Spleen (tissue), 11 donors: ENCODE data around the gene PTPRK. TPM values are rescaled to one million over a fixed set of nuclear protein-coding genes. Genes with fewer than 3 reads are reported as not detected.

Experiments
- DNase-seq: peaks from one replicate; pipeline ENCODE4 v3.0.0-alpha.2; 2020
- H3K27ac ChIP-seq, 8 donors: fragments of 200-600 bp; sonication (generic) in 7 of 8; 1 replicate in 4 of 8; 2 replicates in 4 of 8; pipeline versions ENCODE4 v1.5.0 to v1.8.0; 2016 to 2021; ENCODE audit warnings: inconsistent platforms in 4 of 8, mild to moderate bottlenecking in 4 of 8, moderate library complexity in 1 of 8
- H3K27me3 ChIP-seq, 7 donors: fragments of 200-600 bp; sonication (generic) in 6 of 7; replicated peaks in 1 of 7; 1 replicate in 4 of 7; 2 replicates in 3 of 7; pipeline versions ENCODE4 v1.5.0 to v1.8.0; 2016 to 2021; ENCODE audit warnings: inconsistent platforms in 3 of 7, mild to moderate bottlenecking in 1 of 7
- H3K36me3 ChIP-seq, 6 donors: fragments of 200-600 bp; sonication (generic) in 5 of 6; 1 replicate in 4 of 6; 2 replicates in 2 of 6; pipeline versions ENCODE4 v1.5.0 to v1.8.0; 2016 to 2021; ENCODE audit warnings: inconsistent platforms in 2 of 6
- H3K4me1 ChIP-seq, 6 donors: fragments of 200-600 bp; sonication (generic) in 5 of 6; 1 replicate in 3 of 6; 2 replicates in 3 of 6; pipeline versions ENCODE4 v1.5.0 to v1.8.0; 2016 to 2021; ENCODE audit warnings: inconsistent platforms in 3 of 6
- H3K4me3 ChIP-seq, 8 donors: fragments of 200-600 bp; sonication (generic) in 7 of 8; 1 replicate in 4 of 8; 2 replicates in 4 of 8; pipeline versions ENCODE4 v1.5.0 to v1.8.0; 2016 to 2021; ENCODE audit warnings: inconsistent platforms in 4 of 8, mild to moderate bottlenecking in 4 of 8, moderate library complexity in 2 of 8
- H3K9me3 ChIP-seq, 8 donors: fragments of 200-600 bp; sonication (generic) in 7 of 8; 1 replicate in 4 of 8; 2 replicates in 4 of 8; pipeline versions ENCODE4 v1.5.0 to v1.8.0; 2016 to 2021; ENCODE audit warnings: inconsistent platforms in 4 of 8
- POLR2A ChIP-seq, 3 donors: fragments of 450-650 bp; IDR thresholded peaks; one replicate each; pipeline ENCODE4 v1.5.1; 2017; ENCODE audit warnings: antibody characterized with exemption in 3 of 3, mild to moderate bottlenecking in 1 of 3
- POLR2AphosphoS5 ChIP-seq, 3 donors: sonication (generic); formaldehyde crosslinking; IDR thresholded peaks; one replicate each; pipeline ENCODE4 v1.5.1; 2017; ENCODE audit warnings: antibody characterized with exemption in 3 of 3
- WGBS, 5 donors: extraction: QIAGEN DNeasy Blood & Tissue Kit in 3 of 5; methylation state at CpG; one replicate each; pipeline versions ENCODE4 v1.1.5 to v1.1.7; 2013 to 2018; 5-methylcytosine and 5-hydroxymethylcytosine counted together
- intact Hi-C: fragments of 100-400 bp; cut with DNase I; formaldehyde crosslinking; loops from one replicate; pipeline ENCODE4 v1.15.0; 2023; ENCODE audit warnings: low total_unique reads
- polyA plus RNA-seq, 3 donors: library from polyadenylated mRNA; stranded (reverse); fragments of 200-250 nt; gene quantifications; one replicate each; pipeline ENCODE4 v1.2.1, GENCODE V29; 2013
- total RNA-seq, 7 donors: library from RNA; depleted of rRNA in 3 of 7; stranded (reverse); fragments of >200 nt in 3 of 7; fragmentation: NEBNext Ultra II Directional in 4 of 7; extraction: Animal tissue kit (Norgen Biotek cat#: 25700) in 4 of 7; gene quantifications; one replicate each; pipeline versions ENCODE4 v1.1.0 to v1.2.1, GENCODE V29; 2016 to 2021
- TF ChIP-seq, protein P1 (sequence below), 11 experiments: fragments of 200-600 bp in 7 of 11; fragments of 450-650 bp in 4 of 11; sonication (generic) in 4 of 11; IDR thresholded peaks in 8 of 11; conservative IDR thresholded peaks in 3 of 11; 1 replicate in 7 of 11; 2 replicates in 4 of 11; pipeline versions ENCODE4 v1.4.0 to v1.8.0; 2016 to 2021; ENCODE audit warnings: antibody characterized with exemption in 11 of 11, inconsistent platforms in 4 of 11, mild to moderate bottlenecking in 1 of 11
- donor health status: healthy with polysubstance abuse.
- donor health status: DM: no; HTN: no; CAD: no; lungs with moderate emphysema.
- donor health status: DM: no; HTN: no; CAD: no.
- donor health status: Bipolar disorder and iron deficiency.
- donor health status: healthy.
- donor health status: DM: no; HTN: no; CAD: no.
- donor health status: DM: yes; HTN: yes; CAD: no.

PTPRK gene
- total and polyA plus RNA-seq, 10 donors, result 3.3 to 67.8 (median 34.0) TPM

DNA sequence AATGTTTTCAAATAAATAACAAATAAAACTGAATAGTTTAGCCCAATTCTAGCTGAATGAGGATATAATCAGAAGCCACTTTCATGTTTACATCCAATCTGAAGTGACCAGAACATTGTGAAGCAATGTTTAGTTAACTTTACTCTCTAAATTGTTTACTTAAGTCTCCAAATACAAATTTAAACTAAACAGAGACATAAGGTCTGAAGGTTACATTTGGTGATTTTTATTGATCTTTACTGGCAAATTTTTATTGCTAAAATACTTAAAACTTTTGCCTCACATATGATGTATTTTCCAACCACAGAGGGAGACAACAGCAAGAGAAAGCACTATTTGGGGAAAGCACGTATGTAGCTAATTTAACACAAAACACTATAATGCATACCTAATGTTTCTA, 512.7 kb downstream of the PTPRK start:
- intact Hi-C loops, result no loop called here
- WGBS, 5 donors, result 81 to 98% (median 89%) methylated on average over 1 of the region's 1 CpG
- Histone ChIP-seq H3K36me3 (peaks cover 0 to 27% (median 0%) of the 10 kb centered on the region in 6 donors), H3K9me3 (no peaks in the 10 kb centered on the region), H3K4me3 (no peak overlapping the region), H3K27ac (no peak overlapping the region), H3K4me1 (no peaks in the 10 kb centered on the region), H3K27me3 (no peaks in the 10 kb centered on the region)
- no peak for TF ChIP-seq POLR2AphosphoS5 (IDR thresholded peaks at IDR 0.05)
- TF ChIP-seq, protein P1, sequence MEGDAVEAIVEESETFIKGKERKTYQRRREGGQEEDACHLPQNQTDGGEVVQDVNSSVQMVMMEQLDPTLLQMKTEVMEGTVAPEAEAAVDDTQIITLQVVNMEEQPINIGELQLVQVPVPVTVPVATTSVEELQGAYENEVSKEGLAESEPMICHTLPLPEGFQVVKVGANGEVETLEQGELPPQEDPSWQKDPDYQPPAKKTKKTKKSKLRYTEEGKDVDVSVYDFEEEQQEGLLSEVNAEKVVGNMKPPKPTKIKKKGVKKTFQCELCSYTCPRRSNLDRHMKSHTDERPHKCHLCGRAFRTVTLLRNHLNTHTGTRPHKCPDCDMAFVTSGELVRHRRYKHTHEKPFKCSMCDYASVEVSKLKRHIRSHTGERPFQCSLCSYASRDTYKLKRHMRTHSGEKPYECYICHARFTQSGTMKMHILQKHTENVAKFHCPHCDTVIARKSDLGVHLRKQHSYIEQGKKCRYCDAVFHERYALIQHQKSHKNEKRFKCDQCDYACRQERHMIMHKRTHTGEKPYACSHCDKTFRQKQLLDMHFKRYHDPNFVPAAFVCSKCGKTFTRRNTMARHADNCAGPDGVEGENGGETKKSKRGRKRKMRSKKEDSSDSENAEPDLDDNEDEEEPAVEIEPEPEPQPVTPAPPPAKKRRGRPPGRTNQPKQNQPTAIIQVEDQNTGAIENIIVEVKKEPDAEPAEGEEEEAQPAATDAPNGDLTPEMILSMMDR (IDR thresholded peaks at IDR 0.05 in 8 of 11, conservative IDR thresholded peaks at IDR 0.05 in 3 of 11), result no peak
- TF ChIP-seq POLR2A (IDR thresholded peaks at IDR 0.05), result no peak
- no peak for DNase-seq

DNA sequence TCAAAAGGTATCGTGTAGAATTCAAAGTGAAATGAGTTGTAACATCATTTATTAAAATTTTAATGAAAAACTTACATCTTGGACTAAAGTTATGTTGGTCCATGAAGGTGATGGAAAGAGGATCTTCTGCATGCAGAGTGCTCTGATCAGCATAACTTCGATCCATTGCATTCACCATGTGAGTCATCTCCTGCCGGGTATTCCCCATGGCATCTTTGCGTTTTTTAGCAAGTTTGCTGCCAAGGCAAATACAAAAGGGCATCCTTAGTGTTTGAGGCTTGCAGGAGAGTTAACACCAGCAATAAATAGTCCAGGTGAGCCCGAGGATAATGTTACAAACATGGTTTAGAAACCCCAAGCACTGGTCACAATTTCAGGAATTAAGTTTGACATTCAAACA, 515.4 kb downstream of the PTPRK start:
- Histone ChIP-seq H3K4me1 (no peaks in the 10 kb centered on the region), H3K27me3 (no peaks in the 10 kb centered on the region), H3K36me3 (peaks cover 0 to 27% (median 0%) of the 10 kb centered on the region in 6 donors), H3K27ac (no peak overlapping the region), H3K4me3 (no peak overlapping the region), H3K9me3 (no peaks in the 10 kb centered on the region)
- WGBS, 5 donors, result 76 to 90% (median 79%) methylated on average over 5 of the region's 5 CpGs
- no peak for TF ChIP-seq POLR2AphosphoS5 (IDR thresholded peaks at IDR 0.05)
- TF ChIP-seq, protein P1 (IDR thresholded peaks at IDR 0.05 in 8 of 11, conservative IDR thresholded peaks at IDR 0.05 in 3 of 11), result no peak
- TF ChIP-seq POLR2A (IDR thresholded peaks at IDR 0.05), result no peak
- intact Hi-C loops, result no loop called here
- no peak for DNase-seq

DNA sequence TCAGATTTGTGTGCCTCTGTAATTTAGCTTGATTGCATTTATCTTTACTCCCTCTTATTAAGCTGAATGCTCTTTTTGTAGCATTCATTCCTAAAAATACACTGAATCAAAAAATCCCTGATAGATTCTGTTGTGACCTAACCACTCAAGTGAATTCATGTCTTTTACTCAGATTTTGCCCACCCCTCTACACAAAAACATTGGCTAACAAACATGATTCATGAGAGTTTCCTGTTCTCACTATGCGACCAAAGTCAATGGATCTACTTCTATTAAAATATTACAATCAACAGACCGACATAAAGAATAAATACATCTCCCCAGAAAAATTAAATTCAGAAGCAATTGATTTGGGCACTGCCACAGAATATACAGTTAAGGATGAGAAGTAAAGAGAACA, 520.0 kb downstream of the PTPRK start:
- H3K9me3 ChIP-seq, result no peaks in the 10 kb centered on the region
- TF ChIP-seq POLR2A (IDR thresholded peaks at IDR 0.05), result no peak
- no peak for TF ChIP-seq POLR2AphosphoS5 (IDR thresholded peaks at IDR 0.05)
- H3K27ac ChIP-seq, result no peak overlapping the region
- peaks cover 0 to 27% (median 0%) of the 10 kb centered on the region in 6 donors for H3K36me3 ChIP-seq
- DNase-seq, result no peak
- H3K27me3 ChIP-seq, result no peaks in the 10 kb centered on the region
- intact Hi-C loops, result no loop called here
- WGBS, 5 donors, result 80 to 86% (median 85%) methylated on average over 2 of the region's 2 CpGs
- H3K4me3 ChIP-seq, result no peak overlapping the region
- H3K4me1 ChIP-seq, result no peaks in the 10 kb centered on the region

DNA sequence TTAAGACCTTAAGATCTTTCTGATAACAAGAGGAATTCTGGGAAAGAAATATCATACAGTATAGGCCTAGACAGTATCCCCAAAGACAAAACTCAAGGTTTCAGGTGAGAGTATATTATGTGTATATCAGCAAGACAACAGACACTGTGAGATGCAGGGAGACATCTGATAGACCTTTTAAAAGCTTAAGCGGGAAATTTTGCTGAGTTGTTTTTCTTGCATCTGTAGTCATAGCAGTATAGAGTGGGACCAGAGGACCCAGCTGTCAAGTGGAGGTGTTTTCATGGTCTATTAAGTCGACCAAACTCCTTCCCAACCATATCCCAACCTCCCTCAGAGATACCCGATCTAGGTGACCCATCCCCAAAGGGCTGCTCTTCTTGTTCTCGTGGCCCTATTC, 521.4 kb downstream of the PTPRK start:
- no peak for DNase-seq
- 78 to 92% (median 83%) methylated on average over 4 of the region's 4 CpGs for WGBS, 5 donors
- no peaks in the 10 kb centered on the region for H3K9me3 ChIP-seq
- H3K36me3 ChIP-seq, result peaks cover 0 to 15% (median 0%) of the 10 kb centered on the region in 6 donors
- H3K27me3 ChIP-seq, result no peaks in the 10 kb centered on the region
- H3K4me1 ChIP-seq, result no peaks in the 10 kb centered on the region
- H3K4me3 ChIP-seq, result no peak overlapping the region
- intact Hi-C loops, result no loop called here
- H3K27ac ChIP-seq, result no peak overlapping the region
- TF ChIP-seq POLR2A (IDR thresholded peaks at IDR 0.05) (no peak), POLR2AphosphoS5 (IDR thresholded peaks at IDR 0.05) (no peak)
- TF ChIP-seq, protein P1 (IDR thresholded peaks at IDR 0.05 in 8 of 11, conservative IDR thresholded peaks at IDR 0.05 in 3 of 11), result no peak
